ENCODE data around the gene RMND5B.
"Not testable (repeated sequence)": the region's sequence is repeated elsewhere in the genome, so short reads cannot be mapped to it uniquely, and the experiment has no call there.

RMND5B gene

GRCh38 chr5:178114325-178115135, 16.3 kb upstream of the RMND5B start:
- no peak for DNase-seq

GRCh38 chr5:178115136-178115813, 15.5 kb upstream of the RMND5B start:
- DNase-seq: no peak

GRCh38 chr5:178115814-178116142, 15.0 kb upstream of the RMND5B start:
- DNase-seq: no peak

GRCh38 chr5:178116143-178116885, 14.5 kb upstream of the RMND5B start:
- no peak for DNase-seq

GRCh38 chr5:178117923-178118701, 12.7 kb upstream of the RMND5B start:
- no peak for DNase-seq

- DNase-seq: no peak
These were observed 10.8 kb upstream of the RMND5B start for GRCh38 chr5:178119915-178120606.

GRCh38 chr5:178120607-178121357, 10.0 kb upstream of the RMND5B start:
- peak; percentile 5 to 65 for DNase-seq

- no peak for DNase-seq
These were observed 9.2 kb upstream of the RMND5B start for GRCh38 chr5:178121391-178122276.

GRCh38 chr5:178122346-178122745, 8.5 kb upstream of the RMND5B start:
- no peak for DNase-seq

- no peak for DNase-seq
These were observed 7.5 kb upstream of the RMND5B start for GRCh38 chr5:178123094-178123965.

- DNase-seq: no peak
These were observed 6.6 kb upstream of the RMND5B start for GRCh38 chr5:178123966-178124925.

- no peak for DNase-seq
These were observed 5.4 kb upstream of the RMND5B start for GRCh38 chr5:178125253-178125906.

GRCh38 chr5:178126556-178126955, 4.3 kb upstream of the RMND5B start:
- no peak for DNase-seq

GRCh38 chr5:178127300-178128009, 3.4 kb upstream of the RMND5B start:
- not testable (repeated sequence) for DNase-seq

GRCh38 chr5:178129296-178129695, 1.5 kb upstream of the RMND5B start:
- no peak for DNase-seq

- DNase-seq: not testable (repeated sequence)
These were observed 609 bp upstream of the RMND5B start for GRCh38 chr5:178130234-178130575.

GRCh38 chr5:178131446-178131996, 707 bp downstream of the RMND5B start:
- no peak for DNase-seq
